Inferior parietal cortex (tissue), 1 donor: ENCODE measurements around the gene MPHOSPH8.

Source experiments
- DNase-seq: peaks from one replicate; pipeline ENCODE4 v3.0.0-alpha.2; 2016; ENCODE audit errors: extremely low spot score

MPHOSPH8 gene

GRCh38 chr13:19633479-19634255 is at the start of gene MPHOSPH8:
Gene MPHOSPH8 (plus strand): TSS chr13:19633659. CDS start chr13:19633749, 90 bp downstream.
- peak; percentile 97 for DNase-seq

- no peak for DNase-seq
These were observed 46.4 kb upstream of the MPHOSPH8 start for GRCh38 chr13:19586904-19587634.

- peak; percentile 69 for DNase-seq
These were observed 45.7 kb upstream of the MPHOSPH8 start for GRCh38 chr13:19587635-19588300.

GRCh38 chr13:19589312-19589711 is 44.1 kb upstream of the MPHOSPH8 start:
- no peak for DNase-seq

GRCh38 chr13:19590423-19590822 is 43.0 kb upstream of the MPHOSPH8 start:
- DNase-seq: no peak

GRCh38 chr13:19591864-19592263 is 41.6 kb upstream of the MPHOSPH8 start:
- DNase-seq: no peak

GRCh38 chr13:19592657-19593180 is 40.7 kb upstream of the MPHOSPH8 start:
- DNase-seq: no peak

- no peak for DNase-seq
These were observed 37.4 kb upstream of the MPHOSPH8 start for GRCh38 chr13:19596086-19596485.

- no peak for DNase-seq
These were observed 36.5 kb upstream of the MPHOSPH8 start for GRCh38 chr13:19596960-19597361.

GRCh38 chr13:19597523-19597922 is 35.9 kb upstream of the MPHOSPH8 start:
- DNase-seq: no peak

GRCh38 chr13:19601749-19602725 is 31.4 kb upstream of the MPHOSPH8 start:
- no peak for DNase-seq

- DNase-seq: no peak
These were observed 29.2 kb upstream of the MPHOSPH8 start for GRCh38 chr13:19604306-19604705.

- no peak for DNase-seq
These were observed 28.1 kb upstream of the MPHOSPH8 start for GRCh38 chr13:19605161-19605955.

GRCh38 chr13:19606152-19606551 is 27.3 kb upstream of the MPHOSPH8 start:
- DNase-seq: peak; percentile 15

GRCh38 chr13:19606737-19607136 is 26.7 kb upstream of the MPHOSPH8 start:
- no peak for DNase-seq

GRCh38 chr13:19607523-19608078 is 25.9 kb upstream of the MPHOSPH8 start:
- no peak for DNase-seq

GRCh38 chr13:19618977-19619376 is 14.5 kb upstream of the MPHOSPH8 start:
- no peak for DNase-seq

- DNase-seq: no peak
These were observed 11.3 kb upstream of the MPHOSPH8 start for GRCh38 chr13:19622193-19622592.

- DNase-seq: no peak
These were observed 9.2 kb upstream of the MPHOSPH8 start for GRCh38 chr13:19624265-19624664.

- DNase-seq: peak; percentile 54
These were observed 462 bp upstream of the MPHOSPH8 start for GRCh38 chr13:19632915-19633478.
